Nephron progenitor cell (in vitro differentiated cells): ENCODE measurements around the gene PRCP.

Source experiments
- DNase-seq: peaks from one replicate; pipeline ENCODE4 v3.0.0; 2021
- H3K27ac Mint-ChIP-seq: 2 replicates; pipeline ENCODE4 v1.8.0; 2021; ENCODE audit warnings: mild to moderate bottlenecking, moderate library complexity, mixed read lengths
- H3K27me3 Mint-ChIP-seq: 2 replicates; pipeline ENCODE4 v1.8.0; 2021; ENCODE audit warnings: mild to moderate bottlenecking, low read depth, mixed read lengths; ENCODE audit not compliant: poor library complexity
- H3K36me3 Mint-ChIP-seq: 2 replicates; pipeline ENCODE4 v1.8.0; 2021; ENCODE audit warnings: low read depth, mixed read lengths
- H3K4me1 Mint-ChIP-seq: 2 replicates; pipeline ENCODE4 v1.8.0; 2021; ENCODE audit warnings: mixed read lengths
- H3K4me3 Mint-ChIP-seq: 2 replicates; pipeline ENCODE4 v1.8.0; 2021; ENCODE audit warnings: mild to moderate bottlenecking, moderate library complexity, mixed read lengths
- H3K9me3 Mint-ChIP-seq: 2 replicates; pipeline ENCODE4 v1.8.0; 2021; ENCODE audit warnings: mild to moderate bottlenecking, moderate library complexity, mixed read lengths
- CTCF ChIP-seq: fragments of 200-600 bp; sonication (generic); IDR thresholded peaks from 2 replicates; pipeline ENCODE4 v1.5.0; 2021; ENCODE audit warnings: antibody characterized with exemption

Gene PRCP

GRCh38 chr11:82871646-82872045, 28.6 kb downstream of the PRCP start:
- Mint-ChIP-seq H3K27me3 (peaks cover 4% of the 10 kb centered on the region), H3K4me3 (no peak overlapping the region), H3K36me3 (peaks cover 20% of the 10 kb centered on the region), H3K27ac (no peak overlapping the region), H3K9me3 (peaks cover 4% of the 10 kb centered on the region), H3K4me1 (peaks cover 11% of the 10 kb centered on the region)
- TF ChIP-seq CTCF, result no peak
- DNase-seq, result no peak

GRCh38 chr11:82869657-82870056, 30.6 kb downstream of the PRCP start:
- H3K36me3 Mint-ChIP-seq, result no peaks in the 10 kb centered on the region
- no peak overlapping the region for H3K4me3 Mint-ChIP-seq
- no peak for DNase-seq
- no peak overlapping the region for H3K27ac Mint-ChIP-seq
- peaks cover 16% of the 10 kb centered on the region for H3K4me1 Mint-ChIP-seq
- TF ChIP-seq CTCF, result no peak
- no peaks in the 10 kb centered on the region for H3K9me3 Mint-ChIP-seq
- H3K27me3 Mint-ChIP-seq, result no peaks in the 10 kb centered on the region

GRCh38 chr11:82867495-82868082, 32.6 kb downstream of the PRCP start:
- peak; percentile 84 for DNase-seq
- H3K4me3 Mint-ChIP-seq, result no peak overlapping the region
- H3K9me3 Mint-ChIP-seq, result no peaks in the 10 kb centered on the region
- peaks cover 21% of the 10 kb centered on the region for H3K4me1 Mint-ChIP-seq
- TF ChIP-seq CTCF, result peak; percentile 73
- no peak overlapping the region for H3K27ac Mint-ChIP-seq
- no peaks in the 10 kb centered on the region for H3K27me3 Mint-ChIP-seq
- no peaks in the 10 kb centered on the region for H3K36me3 Mint-ChIP-seq

- H3K36me3 Mint-ChIP-seq, result no peaks in the 10 kb centered on the region
- no peaks in the 10 kb centered on the region for H3K9me3 Mint-ChIP-seq
- TF ChIP-seq CTCF, result no peak
- no peak overlapping the region for H3K4me3 Mint-ChIP-seq
- DNase-seq, result no peak
- H3K27ac Mint-ChIP-seq, result no peak overlapping the region
- H3K27me3 Mint-ChIP-seq, result no peaks in the 10 kb centered on the region
- H3K4me1 Mint-ChIP-seq, result peaks cover 21% of the 10 kb centered on the region
Observed at GRCh38 chr11:82865841-82866240, 34.4 kb downstream of the PRCP start.

GRCh38 chr11:82864268-82864667, 36.0 kb downstream of the PRCP start:
- peak overlapping the region; percentile 27 for H3K27ac Mint-ChIP-seq
- no peak overlapping the region for H3K4me3 Mint-ChIP-seq
- H3K27me3 Mint-ChIP-seq, result no peaks in the 10 kb centered on the region
- peaks cover 15% of the 10 kb centered on the region for H3K4me1 Mint-ChIP-seq
- no peaks in the 10 kb centered on the region for H3K9me3 Mint-ChIP-seq
- H3K36me3 Mint-ChIP-seq, result no peaks in the 10 kb centered on the region
- peak; percentile 31 for DNase-seq
- peak; percentile 47 for TF ChIP-seq CTCF

DNA sequence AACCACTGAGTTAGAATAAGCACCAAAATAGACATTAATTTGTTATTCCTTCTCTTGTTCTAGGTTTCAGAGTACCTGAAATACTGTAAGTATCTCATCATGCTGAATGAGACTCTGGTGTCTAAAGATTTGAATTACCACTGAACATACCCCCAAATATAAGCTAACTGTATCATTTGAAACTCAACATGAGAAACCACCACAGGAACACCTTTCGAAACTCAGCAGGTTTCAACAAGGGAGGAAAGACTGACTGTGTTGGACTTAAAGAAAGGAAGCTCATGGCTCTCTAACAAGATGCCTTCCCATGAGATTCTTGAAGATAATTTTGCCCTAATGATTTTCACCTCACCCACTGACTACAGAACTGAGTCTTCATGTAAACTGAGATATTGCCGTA, 37.0 kb downstream of the PRCP start:
- Mint-ChIP-seq H3K27me3 (no peaks in the 10 kb centered on the region), H3K4me3 (no peak overlapping the region), H3K36me3 (peaks cover 4% of the 10 kb centered on the region), H3K27ac (no peak overlapping the region), H3K4me1 (peaks cover 15% of the 10 kb centered on the region), H3K9me3 (no peaks in the 10 kb centered on the region)
- no peak for DNase-seq
- no peak for TF ChIP-seq CTCF
